HepG2 (cell line): Measurements from ENCODE around the gene TPM1. TPM values are rescaled to one million over a fixed set of nuclear protein-coding genes. Genes with fewer than 3 reads are reported as not detected.

ENCODE experiments used
- GATAD1 ChIP-seq: IDR thresholded peaks from 2 replicates; pipeline ENCODE4 v1.6.1; 2016; ENCODE audit warnings: missing genetic modification reagents, missing compliant biosample characterization
- KAT2B ChIP-seq: fragments of 150-350 bp; IDR thresholded peaks from 2 replicates; pipeline ENCODE4 v1.6.1; 2014; ENCODE audit warnings: low read depth, low read length, borderline replicate concordance
- MTA1 ChIP-seq: sonication (generic); formaldehyde crosslinking; IDR thresholded peaks from 2 replicates; pipeline ENCODE4 v1.4.0; 2020; ENCODE audit warnings: missing genetic modification reagents, mild to moderate bottlenecking, borderline replicate concordance
- NFAT5 ChIP-seq: sonication (generic); formaldehyde crosslinking; IDR thresholded peaks from 2 replicates; pipeline ENCODE4 v1.4.0; 2020; ENCODE audit warnings: missing genetic modification reagents
- PHF21A ChIP-seq: sonication (generic); formaldehyde crosslinking; IDR thresholded peaks from 2 replicates; pipeline ENCODE4 v1.5.0; 2020; ENCODE audit warnings: mild to moderate bottlenecking, missing genetic modification reagents
- POLR2G ChIP-seq: fragments of 200-400 bp; formaldehyde crosslinking; IDR thresholded peaks from 2 replicates; pipeline ENCODE4 v1.6.1; 2018; ENCODE audit warnings: mild to moderate bottlenecking, low read depth, low read length, moderate library complexity
- RNF2 ChIP-seq: fragments of 450-650 bp; conservative IDR thresholded peaks from 2 replicates; pipeline ENCODE4 v1.6.1; 2016; ENCODE audit warnings: low read depth
- STAG1 ChIP-seq: sonication (generic); formaldehyde crosslinking; IDR thresholded peaks from 2 replicates; pipeline ENCODE4 v1.4.0; 2020; ENCODE audit warnings: missing genetic modification reagents
- THAP11 ChIP-seq: IDR thresholded peaks from 2 replicates; pipeline ENCODE4 v1.6.1; 2016; ENCODE audit warnings: missing biosample characterization, missing genetic modification reagents
- ZNF564 ChIP-seq: sonication (generic); formaldehyde crosslinking; IDR thresholded peaks from 2 replicates; pipeline ENCODE4 v1.8.1; 2023; ENCODE audit warnings: mild to moderate bottlenecking, missing genetic modification reagents
- ZNF768 ChIP-seq: sonication (generic); formaldehyde crosslinking; IDR thresholded peaks from 2 replicates; pipeline ENCODE4 v1.4.0; 2020; ENCODE audit warnings: missing genetic modification reagents
- polyA plus RNA-seq, 8 experiments: library from polyadenylated mRNA; depleted of rRNA in 3 of 8; stranded (reverse) in 7 of 8; unstranded in 1 of 8; fragments of >200 nt; fragmentation: Illumina TruSeq in 4 of 8; extraction: Trizol in 4 of 8; gene quantifications; 2 replicates each; pipeline versions ENCODE4 v1.2.1 to v1.2.3, GENCODE V29; 2011 to 2016; ENCODE audit warnings: low read depth in 4 of 8, missing spikeins in 1 of 8, mixed read lengths in 1 of 8; ENCODE audit not compliant: insufficient read depth in 1 of 8
- total RNA-seq, 5 experiments: library from RNA; depleted of rRNA; stranded (reverse); fragments of >200 nt; fragmentation: Illumina TruSeq; extraction: Trizol; gene quantifications; 2 replicates each; pipeline ENCODE4 v1.2.3, GENCODE V29; 2016; ENCODE audit warnings: low read depth in 1 of 5
- TF ChIP-seq, protein P1 (sequence below): sonication (generic); formaldehyde crosslinking; IDR thresholded peaks from 2 replicates; pipeline ENCODE4 v1.5.1; 2020; ENCODE audit warnings: mild to moderate bottlenecking, missing genetic modification reagents, moderate library complexity
- TF ChIP-seq, protein P2 (sequence below): sonication (generic); formaldehyde crosslinking; IDR thresholded peaks from 2 replicates; pipeline ENCODE4 v1.5.1; 2020; ENCODE audit warnings: mild to moderate bottlenecking, moderate library complexity, missing genetic modification reagents

Gene TPM1
- total and polyA plus RNA-seq, 2 of the 13 experiments (the other 11 are each of a cell fraction or from before 2014, with no cell fraction given), result 98.9 to 109 TPM

GRCh38 chr15:63041974-63042876, at the start of gene TPM1 (continued):
- TF ChIP-seq NFAT5 (CRISPR knock-in tag), result no peak
- peak; percentile 33; the same call in 1 of the 2 replicates for TF ChIP-seq GATAD1 (CRISPR knock-in tag)
- TF ChIP-seq POLR2G, result peak; percentile 55
- TF ChIP-seq, protein P1, sequence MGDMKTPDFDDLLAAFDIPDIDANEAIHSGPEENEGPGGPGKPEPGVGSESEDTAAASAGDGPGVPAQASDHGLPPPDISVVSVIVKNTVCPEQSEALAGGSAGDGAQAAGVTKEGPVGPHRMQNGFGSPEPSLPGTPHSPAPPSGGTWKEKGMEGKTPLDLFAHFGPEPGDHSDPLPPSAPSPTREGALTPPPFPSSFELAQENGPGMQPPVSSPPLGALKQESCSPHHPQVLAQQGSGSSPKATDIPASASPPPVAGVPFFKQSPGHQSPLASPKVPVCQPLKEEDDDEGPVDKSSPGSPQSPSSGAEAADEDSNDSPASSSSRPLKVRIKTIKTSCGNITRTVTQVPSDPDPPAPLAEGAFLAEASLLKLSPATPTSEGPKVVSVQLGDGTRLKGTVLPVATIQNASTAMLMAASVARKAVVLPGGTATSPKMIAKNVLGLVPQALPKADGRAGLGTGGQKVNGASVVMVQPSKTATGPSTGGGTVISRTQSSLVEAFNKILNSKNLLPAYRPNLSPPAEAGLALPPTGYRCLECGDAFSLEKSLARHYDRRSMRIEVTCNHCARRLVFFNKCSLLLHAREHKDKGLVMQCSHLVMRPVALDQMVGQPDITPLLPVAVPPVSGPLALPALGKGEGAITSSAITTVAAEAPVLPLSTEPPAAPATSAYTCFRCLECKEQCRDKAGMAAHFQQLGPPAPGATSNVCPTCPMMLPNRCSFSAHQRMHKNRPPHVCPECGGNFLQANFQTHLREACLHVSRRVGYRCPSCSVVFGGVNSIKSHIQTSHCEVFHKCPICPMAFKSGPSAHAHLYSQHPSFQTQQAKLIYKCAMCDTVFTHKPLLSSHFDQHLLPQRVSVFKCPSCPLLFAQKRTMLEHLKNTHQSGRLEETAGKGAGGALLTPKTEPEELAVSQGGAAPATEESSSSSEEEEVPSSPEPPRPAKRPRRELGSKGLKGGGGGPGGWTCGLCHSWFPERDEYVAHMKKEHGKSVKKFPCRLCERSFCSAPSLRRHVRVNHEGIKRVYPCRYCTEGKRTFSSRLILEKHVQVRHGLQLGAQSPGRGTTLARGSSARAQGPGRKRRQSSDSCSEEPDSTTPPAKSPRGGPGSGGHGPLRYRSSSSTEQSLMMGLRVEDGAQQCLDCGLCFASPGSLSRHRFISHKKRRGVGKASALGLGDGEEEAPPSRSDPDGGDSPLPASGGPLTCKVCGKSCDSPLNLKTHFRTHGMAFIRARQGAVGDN, result peak; percentile 88
- peak; percentile 40; the same call in 1 of the 2 replicates for TF ChIP-seq ZNF768 (CRISPR knock-in tag)
- peak; percentile 66; the same call in 1 of the 2 replicates for TF ChIP-seq RNF2
- 0 out of 2 replicates have a peak, but pooled peaks have one; percentile 40 for TF ChIP-seq ZNF564 (CRISPR knock-in tag)
- peak; percentile 57; the same call in 1 of the 2 replicates for TF ChIP-seq PHF21A (CRISPR knock-in tag)
- TF ChIP-seq, protein P2, sequence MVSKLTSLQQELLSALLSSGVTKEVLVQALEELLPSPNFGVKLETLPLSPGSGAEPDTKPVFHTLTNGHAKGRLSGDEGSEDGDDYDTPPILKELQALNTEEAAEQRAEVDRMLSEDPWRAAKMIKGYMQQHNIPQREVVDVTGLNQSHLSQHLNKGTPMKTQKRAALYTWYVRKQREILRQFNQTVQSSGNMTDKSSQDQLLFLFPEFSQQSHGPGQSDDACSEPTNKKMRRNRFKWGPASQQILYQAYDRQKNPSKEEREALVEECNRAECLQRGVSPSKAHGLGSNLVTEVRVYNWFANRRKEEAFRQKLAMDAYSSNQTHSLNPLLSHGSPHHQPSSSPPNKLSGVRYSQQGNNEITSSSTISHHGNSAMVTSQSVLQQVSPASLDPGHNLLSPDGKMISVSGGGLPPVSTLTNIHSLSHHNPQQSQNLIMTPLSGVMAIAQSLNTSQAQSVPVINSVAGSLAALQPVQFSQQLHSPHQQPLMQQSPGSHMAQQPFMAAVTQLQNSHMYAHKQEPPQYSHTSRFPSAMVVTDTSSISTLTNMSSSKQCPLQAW (CRISPR knock-in tag), result peak; percentile 47; the same call in 1 of the 2 replicates
- TF ChIP-seq THAP11 (CRISPR knock-in tag), result 0 out of 2 replicates have a peak, but pooled peaks have one; percentile 7
- peak; percentile 16; the same call in 1 of the 2 replicates for TF ChIP-seq STAG1 (CRISPR knock-in tag)
- TF ChIP-seq MTA1 (CRISPR knock-in tag), result peak; percentile 52; the same call in 1 of the 2 replicates
- no peak for TF ChIP-seq KAT2B
